ENCODE measurements around the gene KCNMB2.

- TF ChIP-seq EZH2phosphoT487 (IDR thresholded peaks at IDR 0.05; ENCODE audit: insufficient read depth, low read depth), result no peak
- TF ChIP-seq EZH2 (IDR thresholded peaks at IDR 0.05; ENCODE audit: insufficient read depth, poor library complexity, severe bottlenecking), result no peak
These were observed 333.8 kb downstream of the KCNMB2 start for GRCh38 chr3:178870085-178870484.

Measured in GM23248 (cell line).